DLD1 (cell line): ENCODE data around the gene PADI4.

ENCODE experiments used
- in situ Hi-C: cut with HindIII; loops from 2 replicates; pipeline ENCODE4 v1.10.0; 2017; ENCODE audit warnings: low sequenced_read_pairs

PADI4 gene

DNA sequence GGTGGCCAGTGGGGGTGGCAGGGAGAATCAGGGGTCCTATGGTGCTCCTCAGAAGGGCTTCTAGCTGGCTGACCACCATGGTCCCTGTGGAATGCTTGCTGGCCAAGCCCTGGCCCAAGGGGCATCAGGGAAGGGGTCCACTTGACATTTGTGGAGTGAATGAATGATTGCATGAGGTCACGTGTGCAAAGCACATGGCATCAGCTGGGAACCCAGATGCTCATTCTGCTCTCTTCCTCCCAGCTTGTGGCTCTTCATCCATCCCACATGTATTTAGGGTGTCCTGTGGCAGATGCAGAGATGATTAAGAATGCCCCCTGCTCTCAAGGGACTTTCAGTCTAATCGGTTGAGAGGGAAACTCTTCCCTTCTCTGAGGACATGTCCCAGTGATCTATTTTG, 27.1 kb upstream of the PADI4 start:
- in situ Hi-C loops: no loop called here

- in situ Hi-C loops: no loop called here
Measured at GRCh38 chr1:17281775-17282181, 26.2 kb upstream of the PADI4 start.

- in situ Hi-C loops: no loop called here
Measured at GRCh38 chr1:17282836-17283235, 25.2 kb upstream of the PADI4 start.

GRCh38 chr1:17286646-17287045, 21.4 kb upstream of the PADI4 start:
- in situ Hi-C loops: no loop called here

- in situ Hi-C loops: no loop called here
Measured at GRCh38 chr1:17287130-17287776, 20.7 kb upstream of the PADI4 start.

GRCh38 chr1:17289721-17290120, 18.3 kb upstream of the PADI4 start:
- in situ Hi-C loops: no loop called here

DNA sequence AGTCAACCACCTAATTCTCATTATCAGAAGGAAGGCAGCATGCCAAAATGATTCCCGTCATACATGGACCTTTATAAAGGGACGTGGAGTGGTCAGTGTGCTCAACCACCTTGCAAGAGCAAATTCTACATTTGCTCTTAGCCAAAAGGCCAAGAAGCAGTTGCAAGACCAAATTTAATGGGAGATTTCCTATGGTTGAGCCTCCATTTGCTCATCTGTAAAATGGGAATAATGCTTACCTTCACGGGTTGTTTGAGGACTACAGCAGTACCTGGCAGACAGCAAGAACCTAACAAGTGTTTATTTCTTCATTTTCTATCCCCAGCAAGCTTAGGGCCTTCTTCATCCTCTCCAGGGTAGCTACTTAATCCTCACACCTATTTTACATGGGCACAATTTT, 17.4 kb upstream of the PADI4 start:
- in situ Hi-C loops: no loop called here

DNA sequence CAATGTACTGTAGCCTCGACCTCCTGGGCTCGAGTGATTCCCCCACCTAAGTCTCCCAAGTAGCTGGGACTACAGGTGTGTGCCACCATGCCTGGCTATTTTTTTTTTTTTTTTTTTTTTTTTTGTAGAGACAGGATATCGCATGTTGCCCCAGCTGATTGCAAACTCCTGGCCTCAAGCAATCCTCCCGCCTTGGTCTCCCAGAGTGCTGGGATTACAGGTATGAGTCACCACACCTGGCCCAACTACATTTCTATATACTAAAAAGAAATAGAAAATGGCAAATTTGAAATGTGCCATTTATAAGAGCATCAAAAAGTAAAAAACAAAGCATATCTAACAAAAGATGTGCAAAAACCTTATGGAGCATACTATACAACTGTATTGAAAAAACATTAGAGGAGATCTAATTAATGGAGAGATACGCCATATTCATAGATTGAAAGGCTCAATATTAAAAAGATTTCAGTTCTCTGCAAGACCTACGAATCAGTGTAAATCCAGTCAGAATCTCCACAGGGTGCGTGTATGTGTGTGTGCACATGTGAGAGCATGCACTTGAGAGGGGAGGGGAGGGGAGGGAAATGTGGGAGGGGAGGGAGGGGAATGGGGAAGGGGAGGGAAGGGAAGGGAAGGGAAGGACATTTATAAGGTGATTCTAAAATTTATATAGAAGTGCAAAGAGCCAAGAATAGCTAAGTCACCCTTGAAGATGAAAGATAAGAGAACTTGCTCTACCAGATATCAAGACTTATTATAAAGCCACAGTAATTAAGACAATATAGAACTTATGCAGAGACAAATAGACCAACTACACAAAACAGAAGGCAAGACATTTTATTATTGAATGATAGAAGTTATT, 15.5 kb upstream of the PADI4 start:
- in situ Hi-C loops: no loop called here

- in situ Hi-C loops: no loop called here
Measured at GRCh38 chr1:17293681-17294425, 14.1 kb upstream of the PADI4 start.

GRCh38 chr1:17295292-17295691, 12.7 kb upstream of the PADI4 start:
- in situ Hi-C loops: no loop called here

GRCh38 chr1:17296086-17296485, 11.9 kb upstream of the PADI4 start:
- in situ Hi-C loops: no loop called here

DNA sequence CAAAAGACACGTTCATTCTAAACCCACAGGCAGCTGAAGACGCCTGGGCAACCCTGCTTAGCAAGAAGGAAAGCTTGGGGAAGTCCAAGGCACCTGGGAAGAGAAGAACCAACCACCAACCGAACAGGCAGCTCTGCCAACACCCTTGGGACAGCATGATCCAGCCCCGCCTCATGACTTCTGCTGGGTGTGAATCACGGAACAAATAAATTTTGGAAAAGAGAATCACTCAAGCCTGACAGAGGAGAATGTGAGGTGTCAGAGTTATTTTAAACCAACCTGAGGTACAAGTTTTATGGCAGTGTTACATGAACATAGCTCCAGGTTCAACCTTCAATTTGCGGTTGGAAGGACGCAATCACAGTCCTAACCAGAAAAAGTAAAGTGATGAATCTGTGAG, 10.0 kb upstream of the PADI4 start:
- in situ Hi-C loops: no loop called here

DNA sequence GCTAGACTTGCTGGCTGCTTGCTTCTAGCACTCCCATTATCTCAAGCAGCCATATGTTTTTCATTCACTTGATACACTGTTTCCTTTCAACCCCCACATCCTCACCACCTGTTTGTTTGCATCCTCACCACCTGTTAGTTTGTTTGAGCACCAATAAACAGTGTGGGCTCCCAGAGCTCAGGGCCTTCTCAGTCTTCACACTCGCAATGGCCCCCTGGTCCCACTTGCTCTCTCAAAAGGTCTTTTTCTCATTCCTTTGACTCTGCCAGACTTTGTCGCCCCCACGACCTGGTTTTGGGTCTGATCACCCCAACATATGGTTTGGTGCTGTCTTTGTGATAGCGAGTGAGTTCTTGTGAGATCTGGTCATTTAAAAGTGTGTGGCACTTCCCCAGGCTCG, 6.2 kb upstream of the PADI4 start:
- in situ Hi-C loops: no loop called here

GRCh38 chr1:17304151-17304825, 3.7 kb upstream of the PADI4 start:
- in situ Hi-C loops: no loop called here

DNA sequence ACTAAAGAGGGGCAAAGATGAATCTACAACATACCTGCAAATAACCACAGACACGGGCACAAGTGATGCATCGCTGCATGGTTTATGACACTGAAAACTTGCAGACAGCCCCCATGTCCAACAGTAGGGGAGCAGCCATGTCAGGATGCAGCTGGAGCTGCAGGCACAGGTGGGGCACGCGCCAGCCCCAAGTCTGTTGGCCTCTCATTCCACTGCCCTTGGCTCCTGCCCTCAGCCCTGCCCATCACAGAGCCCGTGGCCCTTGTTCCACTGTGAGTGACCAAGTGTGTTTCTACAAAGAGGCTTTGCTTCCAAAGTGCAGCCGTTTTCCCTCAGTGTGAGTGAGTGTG, 3.2 kb upstream of the PADI4 start:
- in situ Hi-C loops: no loop called here

DNA sequence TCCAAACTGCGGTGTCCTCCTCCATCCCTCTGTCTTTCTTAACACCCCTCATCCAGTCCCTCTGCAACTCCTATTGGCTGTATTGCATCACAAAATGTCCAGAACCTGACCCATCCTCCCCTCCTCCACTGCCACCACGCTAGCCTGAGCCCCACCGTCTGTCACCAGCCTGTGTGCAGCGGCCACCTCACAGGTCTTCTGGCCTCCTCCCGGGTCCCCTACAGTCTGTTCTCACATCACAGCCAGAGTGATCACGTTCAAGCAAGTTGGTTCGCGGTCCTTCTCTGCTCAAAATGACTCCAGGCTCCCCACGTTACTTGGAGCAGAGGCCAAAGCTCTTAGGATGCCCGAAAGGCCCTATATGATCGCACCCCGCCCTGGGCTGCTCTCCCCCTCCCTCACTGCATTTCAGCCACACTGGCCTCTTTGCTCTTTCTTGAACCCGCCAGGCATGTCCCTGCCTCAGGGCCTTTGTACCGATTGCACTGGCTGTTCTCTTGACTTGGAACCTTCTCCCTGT, 2.4 kb upstream of the PADI4 start:
- in situ Hi-C loops: no loop called here

- in situ Hi-C loops: no loop called here
Measured at GRCh38 chr1:17306407-17306806, 1.6 kb upstream of the PADI4 start.

DNA sequence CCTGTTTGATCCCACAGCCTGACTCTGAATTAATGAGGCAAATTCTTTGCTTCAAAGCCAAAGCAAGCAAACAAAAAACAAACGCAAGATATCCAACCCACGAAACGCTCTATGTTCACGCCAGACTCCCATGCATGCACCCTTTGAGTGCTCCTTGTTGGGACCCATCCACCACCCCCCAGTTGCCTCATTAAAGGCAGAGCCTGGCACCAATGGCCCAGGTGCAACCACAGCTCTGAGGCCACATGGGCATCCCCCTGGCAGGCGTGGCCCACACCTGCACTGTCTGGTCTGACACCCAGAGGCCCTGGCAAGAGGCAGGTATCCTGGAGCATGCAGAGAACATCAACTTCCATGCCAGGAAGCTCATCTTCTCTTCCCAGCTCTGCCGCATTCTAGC, 1.1 kb upstream of the PADI4 start:
- in situ Hi-C loops: no loop called here

DNA sequence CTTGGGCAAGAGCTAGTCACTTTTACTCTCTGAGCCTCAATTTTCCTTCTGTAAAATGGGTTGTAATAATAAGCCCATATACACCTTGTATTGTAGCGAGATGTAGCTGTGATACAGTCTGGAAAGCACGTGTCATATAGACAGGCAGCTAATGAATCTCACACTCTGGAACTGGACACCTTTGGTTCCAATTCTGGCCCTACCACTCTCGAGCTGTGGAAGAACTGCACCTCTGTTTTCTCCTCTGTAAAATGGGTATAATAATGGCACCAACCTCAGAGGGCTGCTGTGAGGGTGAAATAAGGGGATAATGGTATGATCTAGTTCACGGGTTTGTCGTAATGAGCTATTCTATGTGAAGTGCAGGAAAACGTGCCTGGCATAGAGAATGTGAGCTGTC, 668 bp upstream of the PADI4 start:
- in situ Hi-C loops: no loop called here

GRCh38 chr1:17308593-17308992, 596 bp downstream of the PADI4 start:
- in situ Hi-C loops: no loop called here

DNA sequence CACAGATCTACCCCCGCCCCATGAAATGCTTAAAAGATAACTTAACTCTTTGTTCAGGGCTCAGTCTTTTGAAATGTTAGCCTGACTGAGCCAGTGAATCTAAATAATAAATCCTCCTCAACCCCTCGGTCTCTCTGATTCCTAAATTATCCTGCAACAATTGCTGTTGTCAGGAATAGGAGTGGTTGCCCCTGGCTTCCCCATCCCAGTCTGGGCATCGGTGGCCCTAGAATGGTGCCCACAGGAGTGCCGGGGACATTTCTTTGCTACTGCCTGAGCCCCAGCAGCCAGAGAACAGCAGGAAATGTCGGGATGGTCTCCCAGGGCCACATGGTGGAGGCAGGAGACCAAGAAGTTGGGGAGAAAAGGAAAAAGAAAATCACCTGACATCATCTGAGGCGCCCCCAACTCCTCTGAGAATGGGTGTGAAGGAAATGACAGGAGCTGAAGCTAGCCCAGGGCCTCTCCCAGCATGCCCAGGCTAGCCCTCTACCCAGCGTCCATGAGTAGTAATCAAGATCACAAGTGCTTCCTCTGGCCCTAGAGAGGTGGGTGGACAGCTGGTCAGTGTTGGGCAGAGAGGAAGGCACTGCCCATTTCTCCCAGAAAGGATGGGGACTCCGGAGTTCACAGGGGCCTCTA, 1.6 kb downstream of the PADI4 start:
- in situ Hi-C loops: no loop called here
